HG03520 (cell line): Measurements from ENCODE around the gene HIBADH.
A peak's percentile ranks its signal among the peaks of the same experiment; 100 is the strongest.

Experiments used
- ATAC-seq: cut with Tn5 transposase; IDR thresholded peaks from one replicate; pipeline ENCODE4 v1.9.1; 2021; ENCODE audit warnings: mild to moderate bottlenecking, moderate library complexity; ENCODE audit not compliant: unreplicated experiment

The HIBADH gene

GRCh38 chr7:27662490-27663205 is at the start of gene HIBADH:
TSS of gene HIBADH (minus strand) at chr7:27662883. CDS start at chr7:27662788, 95 bp downstream.
- peak; percentile 99 for ATAC-seq

- no peak for ATAC-seq
These were observed 49.5 kb upstream of the HIBADH start for GRCh38 chr7:27712217-27712616.

- no peak for ATAC-seq
These were observed 46.7 kb upstream of the HIBADH start for GRCh38 chr7:27709137-27710075.

DNA sequence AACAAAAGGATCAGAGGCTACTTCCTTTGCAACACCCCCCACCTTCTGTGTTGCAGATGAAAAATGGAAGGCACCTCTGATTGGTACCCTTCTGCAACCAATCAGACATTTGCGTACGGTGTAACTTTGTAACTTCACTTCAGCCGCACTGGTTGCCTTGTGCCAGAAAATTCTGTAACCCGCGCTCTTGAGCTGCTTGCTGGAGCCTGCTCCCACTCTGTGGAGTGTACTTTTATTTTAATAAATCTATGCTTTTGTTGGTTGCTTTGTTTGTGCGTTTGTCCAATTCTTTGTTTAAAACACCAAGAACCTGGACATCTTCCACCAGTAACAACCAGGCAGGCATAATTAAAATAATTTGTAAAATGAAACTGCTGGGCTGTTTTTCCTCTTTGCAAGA is 45.8 kb upstream of the HIBADH start:
- ATAC-seq: no peak

DNA sequence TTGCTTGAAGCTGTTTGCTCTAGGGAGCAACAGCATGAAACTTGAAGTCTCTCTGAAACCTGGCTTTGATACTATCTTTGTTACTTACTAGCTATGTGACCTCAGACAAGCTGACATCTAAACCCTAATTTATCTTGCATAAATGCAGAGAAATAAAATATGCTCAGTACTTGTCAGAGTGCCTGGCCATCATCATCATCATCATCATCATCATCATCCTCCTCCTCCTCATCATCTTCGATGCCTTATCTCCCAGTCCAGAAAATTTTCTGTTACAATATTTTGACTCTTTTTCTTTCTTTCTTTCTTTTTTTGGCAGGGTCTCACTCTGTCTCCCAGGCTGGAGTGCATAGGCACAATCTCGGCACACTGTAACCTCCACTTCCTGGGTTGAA is 42.5 kb upstream of the HIBADH start:
- no peak for ATAC-seq

GRCh38 chr7:27704422-27705199 is 41.9 kb upstream of the HIBADH start:
- no peak for ATAC-seq

GRCh38 chr7:27703181-27703580 is 40.5 kb upstream of the HIBADH start:
- no peak for ATAC-seq

DNA sequence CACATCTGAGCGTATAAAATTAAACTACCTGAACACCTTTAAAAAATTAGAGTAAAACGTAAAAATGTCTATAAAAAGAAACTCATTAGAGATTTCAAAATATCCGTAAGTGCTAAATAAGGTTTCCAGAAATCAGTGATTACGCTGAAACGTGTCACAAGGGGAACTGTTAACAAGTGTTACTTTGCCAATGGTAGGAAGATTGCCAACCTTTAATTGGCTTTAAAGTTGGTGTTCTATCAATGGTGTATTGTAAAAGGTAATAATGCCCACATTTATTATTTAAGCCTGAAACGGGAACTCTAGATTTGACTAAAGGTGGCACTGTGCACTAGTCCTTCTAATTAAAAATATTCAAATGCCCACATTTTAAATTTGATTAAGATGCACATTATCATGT is 37.8 kb upstream of the HIBADH start:
- ATAC-seq: no peak

- no peak for ATAC-seq
These were observed 37.1 kb upstream of the HIBADH start for GRCh38 chr7:27699751-27700150.

GRCh38 chr7:27697861-27698430 is 35.3 kb upstream of the HIBADH start:
- ATAC-seq: peak; percentile 65

GRCh38 chr7:27695096-27695495 is 32.4 kb upstream of the HIBADH start:
- ATAC-seq: no peak

DNA sequence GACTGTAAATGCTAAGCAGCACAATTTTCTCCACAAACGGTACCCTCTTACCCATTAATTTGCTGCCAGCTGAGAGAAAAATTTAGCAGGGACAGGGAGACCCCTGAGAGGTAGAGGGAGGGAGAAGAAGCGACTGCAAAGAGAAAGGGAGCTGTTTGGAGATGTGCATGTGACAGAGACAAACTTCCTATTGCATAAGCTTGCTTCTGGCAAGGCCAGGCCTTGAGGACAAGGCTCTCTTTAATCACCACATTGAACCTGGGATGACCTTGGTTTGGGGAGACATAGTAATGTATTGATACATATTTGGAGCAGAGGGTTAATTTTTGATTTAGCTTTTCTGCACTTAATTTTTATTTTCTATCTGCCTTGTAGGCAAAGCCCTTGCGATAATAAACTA is 31.1 kb upstream of the HIBADH start:
- no peak for ATAC-seq

- no peak for ATAC-seq
These were observed 28.0 kb upstream of the HIBADH start for GRCh38 chr7:27690649-27691048.

DNA sequence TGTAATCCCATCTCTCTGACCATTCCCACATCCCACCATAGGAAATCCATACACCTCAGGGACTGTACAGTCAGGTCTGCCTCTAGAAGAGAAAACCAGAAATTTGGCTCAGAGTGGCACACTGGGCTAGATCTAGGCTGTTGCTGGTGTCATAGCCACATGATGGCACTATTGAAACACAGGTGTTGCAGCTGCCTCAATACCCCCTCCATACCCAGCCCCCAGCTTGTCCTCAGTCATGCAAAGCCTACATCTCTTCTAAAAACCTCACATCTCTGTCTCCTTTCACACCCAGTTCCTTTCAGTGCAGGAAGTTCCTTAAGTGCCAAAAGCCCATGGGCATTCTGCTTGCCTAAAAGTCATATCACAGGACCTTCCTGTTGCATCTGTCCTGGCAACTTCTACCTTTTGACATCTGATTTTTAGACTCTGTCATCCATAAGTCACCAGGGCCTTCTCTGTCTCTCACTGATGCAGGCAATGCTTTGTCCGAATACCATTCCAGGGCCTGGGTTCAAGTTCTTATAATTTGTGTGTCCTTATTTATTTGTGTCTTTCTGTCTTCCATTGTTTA is 27.0 kb upstream of the HIBADH start:
- no peak for ATAC-seq

- ATAC-seq: no peak
These were observed 26.5 kb upstream of the HIBADH start for GRCh38 chr7:27689150-27689549.

DNA sequence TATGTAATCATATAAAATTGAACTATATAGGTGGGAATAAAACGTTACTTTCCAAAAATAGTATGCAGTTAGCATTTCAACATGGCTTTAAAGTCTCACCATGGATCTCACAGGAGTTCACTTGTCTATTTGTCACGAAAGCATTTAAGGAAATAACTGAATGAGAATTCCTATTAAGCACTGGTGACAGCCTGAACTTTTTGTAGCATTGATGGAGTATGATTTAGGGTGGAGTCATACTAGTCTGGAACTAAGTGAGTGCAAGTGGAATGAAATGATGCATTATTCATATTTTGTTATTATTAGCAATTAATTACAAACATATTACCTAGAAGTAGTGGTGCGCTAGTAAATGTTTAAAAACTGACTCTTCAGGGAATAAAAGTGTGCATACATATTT is 26.0 kb upstream of the HIBADH start:
- no peak for ATAC-seq

- no peak for ATAC-seq
These were observed 25.4 kb upstream of the HIBADH start for GRCh38 chr7:27688056-27688455.

GRCh38 chr7:27686315-27686714 is 23.6 kb upstream of the HIBADH start:
- no peak for ATAC-seq

DNA sequence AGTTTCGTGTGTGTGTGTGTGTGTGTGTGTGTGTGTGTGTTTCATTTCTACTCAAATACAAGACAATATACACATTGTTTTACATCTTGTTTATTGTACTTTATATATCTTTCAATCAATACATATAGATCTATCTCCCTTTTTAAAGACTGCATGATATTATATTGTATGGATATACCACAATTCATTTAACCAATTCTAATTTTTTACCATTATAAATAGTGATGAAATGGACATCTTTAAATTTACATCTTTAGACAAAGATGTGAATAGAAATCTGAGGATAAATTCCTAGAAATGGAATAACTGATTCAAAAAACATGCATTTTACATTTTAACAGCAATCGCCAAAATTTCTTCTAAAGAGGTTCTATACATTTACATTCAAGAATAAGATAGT is 23.2 kb upstream of the HIBADH start:
- no peak for ATAC-seq

- ATAC-seq: no peak
These were observed 22.5 kb upstream of the HIBADH start for GRCh38 chr7:27685209-27685608.

- ATAC-seq: no peak
These were observed 21.8 kb upstream of the HIBADH start for GRCh38 chr7:27684491-27684890.
